Measurements from ENCODE around the gene TULP4.
"Not testable (repeated sequence)": the region's sequence is repeated elsewhere in the genome, so short reads cannot be mapped to it uniquely, and the experiment has no call there.

Gene TULP4

DNA sequence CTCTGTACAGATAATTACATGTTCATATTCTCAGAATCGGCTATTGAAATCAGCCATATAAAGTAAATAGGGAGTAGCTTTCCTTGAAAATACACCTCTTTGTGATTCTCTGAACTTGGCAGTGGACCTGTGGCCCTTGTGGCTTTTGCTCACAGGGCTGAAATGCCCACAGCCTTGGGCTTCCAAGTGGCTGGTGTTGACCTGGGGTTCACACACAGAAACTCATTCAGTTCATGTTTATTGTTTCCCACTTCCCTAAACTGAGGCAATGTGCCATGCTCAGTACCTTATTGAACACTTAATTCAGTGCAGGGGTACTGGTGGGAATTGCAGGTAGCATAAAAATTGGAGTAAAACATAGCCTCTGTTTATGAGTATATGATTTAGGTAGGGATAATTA is 19.1 kb upstream of the TULP4 start:
- peak; percentile 35 for DNase-seq (ENCODE audit: low read depth)
- TF ChIP-seq, protein P1, sequence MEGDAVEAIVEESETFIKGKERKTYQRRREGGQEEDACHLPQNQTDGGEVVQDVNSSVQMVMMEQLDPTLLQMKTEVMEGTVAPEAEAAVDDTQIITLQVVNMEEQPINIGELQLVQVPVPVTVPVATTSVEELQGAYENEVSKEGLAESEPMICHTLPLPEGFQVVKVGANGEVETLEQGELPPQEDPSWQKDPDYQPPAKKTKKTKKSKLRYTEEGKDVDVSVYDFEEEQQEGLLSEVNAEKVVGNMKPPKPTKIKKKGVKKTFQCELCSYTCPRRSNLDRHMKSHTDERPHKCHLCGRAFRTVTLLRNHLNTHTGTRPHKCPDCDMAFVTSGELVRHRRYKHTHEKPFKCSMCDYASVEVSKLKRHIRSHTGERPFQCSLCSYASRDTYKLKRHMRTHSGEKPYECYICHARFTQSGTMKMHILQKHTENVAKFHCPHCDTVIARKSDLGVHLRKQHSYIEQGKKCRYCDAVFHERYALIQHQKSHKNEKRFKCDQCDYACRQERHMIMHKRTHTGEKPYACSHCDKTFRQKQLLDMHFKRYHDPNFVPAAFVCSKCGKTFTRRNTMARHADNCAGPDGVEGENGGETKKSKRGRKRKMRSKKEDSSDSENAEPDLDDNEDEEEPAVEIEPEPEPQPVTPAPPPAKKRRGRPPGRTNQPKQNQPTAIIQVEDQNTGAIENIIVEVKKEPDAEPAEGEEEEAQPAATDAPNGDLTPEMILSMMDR (IDR thresholded peaks at IDR 0.05; ENCODE audit: insufficient read depth, low read depth, low read length, missing control alignments): no peak
- no peak overlapping the region for H3K4me3 ChIP-seq (ENCODE audit: low read depth, low read length)

DNA sequence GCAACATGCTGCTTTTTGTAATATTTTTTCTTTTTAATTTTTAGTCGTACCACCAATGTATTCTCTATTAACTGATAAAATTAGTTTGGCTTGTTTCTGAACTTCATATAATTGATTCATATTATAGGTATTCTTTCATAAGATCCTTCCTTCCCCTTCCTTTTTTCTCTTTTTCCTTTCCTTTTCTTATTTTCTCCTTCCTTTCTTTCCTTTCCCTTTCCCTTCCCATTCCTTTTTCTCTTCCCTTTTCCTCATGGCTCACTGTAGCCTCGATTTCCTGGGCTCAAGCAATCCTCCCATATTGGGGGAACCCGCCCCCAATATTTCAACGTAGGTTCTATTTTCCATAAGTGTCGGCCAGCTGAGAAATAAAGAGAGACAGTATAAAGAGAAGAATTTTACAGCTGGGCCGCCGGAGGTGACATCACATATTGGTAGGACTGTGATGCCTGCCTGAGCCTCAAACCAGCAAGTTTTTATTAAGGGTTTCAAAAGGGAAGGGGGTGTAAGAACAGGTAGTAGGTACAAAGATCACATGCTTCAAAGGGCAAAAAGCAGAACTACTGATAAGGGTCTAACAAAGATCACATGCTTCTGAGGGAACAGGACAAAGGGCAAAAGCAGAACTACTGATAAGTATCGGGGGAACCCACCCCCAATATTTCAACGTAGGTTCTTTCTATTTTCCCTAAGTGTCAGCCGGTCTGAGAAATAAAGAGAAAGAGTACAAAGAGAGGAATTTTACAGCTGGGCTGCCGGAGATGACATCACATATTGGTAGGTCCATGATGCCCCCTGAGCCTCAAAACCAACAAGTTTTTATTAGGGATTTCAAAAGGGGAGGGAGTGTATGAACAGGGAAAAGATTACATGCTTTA is 16.1 kb upstream of the TULP4 start:
- H3K4me3 ChIP-seq (ENCODE audit: low read depth, low read length); DNase-seq (ENCODE audit: low read depth): not testable (repeated sequence)

DNA sequence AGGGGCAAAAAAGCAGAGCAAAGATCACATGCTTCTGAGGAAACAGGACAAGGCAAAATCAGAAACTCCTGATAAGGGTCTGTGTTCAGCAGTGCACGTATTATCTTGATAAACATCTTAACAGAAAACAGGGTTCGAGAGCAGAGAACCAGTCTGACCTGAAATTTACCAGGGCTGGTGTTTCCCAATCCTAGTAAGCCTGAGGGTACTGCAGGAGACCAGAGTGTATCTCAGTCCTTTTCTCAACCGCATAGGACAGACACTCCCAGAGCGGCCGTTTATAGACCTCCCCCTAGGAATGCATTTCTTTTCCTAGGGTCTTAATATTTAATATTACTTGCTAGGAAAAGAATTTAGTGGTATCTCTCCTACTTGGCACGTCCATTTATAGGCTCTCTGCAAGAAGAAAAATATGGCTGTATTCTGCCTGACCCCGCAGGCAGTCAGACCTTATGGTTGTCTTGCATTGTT is 15.4 kb upstream of the TULP4 start:
- DNase-seq (ENCODE audit: low read depth); H3K4me3 ChIP-seq (ENCODE audit: low read depth, low read length): not testable (repeated sequence)

DNA sequence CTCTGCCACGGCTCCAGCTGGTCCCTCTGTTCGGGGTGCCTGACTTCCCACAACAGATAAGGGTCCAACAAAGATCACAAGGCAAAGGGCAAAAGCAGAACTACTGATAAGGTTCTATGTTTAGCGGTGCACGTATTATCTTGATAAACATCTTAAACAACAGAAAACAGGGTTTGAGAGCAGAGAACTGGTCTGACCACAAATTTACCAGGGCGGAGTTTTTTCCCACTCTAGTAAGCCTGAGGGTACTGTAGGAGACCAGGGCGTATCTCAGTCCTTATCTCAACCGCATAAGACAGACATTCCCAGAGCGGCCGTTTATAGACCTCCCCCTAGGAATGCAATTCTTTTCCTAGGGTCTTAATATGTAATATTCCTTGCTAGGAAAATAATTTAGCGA is 14.6 kb upstream of the TULP4 start:
- not testable (repeated sequence) for DNase-seq (ENCODE audit: low read depth); H3K4me3 ChIP-seq (ENCODE audit: low read depth, low read length)

DNA sequence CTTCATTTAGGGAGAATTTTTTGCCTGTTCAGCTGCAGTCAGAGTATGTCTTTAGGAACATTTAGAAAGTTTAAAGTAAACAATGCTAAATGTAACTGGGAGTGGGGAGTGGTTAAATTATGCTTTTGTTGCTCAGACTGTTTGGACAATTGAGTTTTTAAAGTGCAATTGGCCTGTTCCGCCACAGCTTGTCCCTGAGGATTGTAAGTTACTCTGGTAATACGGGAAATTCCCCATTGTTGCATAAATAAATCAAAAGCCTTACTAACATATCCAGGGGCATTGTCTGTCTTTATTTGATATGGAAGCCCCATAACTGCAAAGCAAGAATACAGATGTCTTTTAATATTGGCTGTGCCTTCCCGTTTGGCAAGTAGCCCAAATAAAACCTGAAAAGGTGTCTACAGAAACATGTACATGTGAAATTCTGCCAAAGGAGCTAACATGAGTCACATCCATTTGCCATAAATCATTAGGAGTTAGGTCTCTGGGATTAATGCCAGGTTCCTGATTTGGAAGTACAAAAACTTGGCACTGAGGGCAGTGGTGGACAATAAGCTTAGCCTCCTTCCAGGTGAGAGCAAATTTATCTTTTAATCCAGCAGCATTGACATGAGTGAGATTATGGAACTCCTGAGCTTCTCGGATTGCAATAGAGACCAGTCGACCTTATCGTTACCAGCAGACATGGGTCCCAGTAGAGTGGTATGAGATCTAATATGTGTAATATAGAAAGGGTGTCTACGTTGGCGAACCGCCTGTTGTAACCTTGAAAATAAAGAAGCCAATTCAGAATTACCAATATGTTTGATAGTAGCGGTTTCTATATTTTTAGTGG is 11.7 kb upstream of the TULP4 start:
- not testable (repeated sequence) for DNase-seq (ENCODE audit: low read depth); H3K4me3 ChIP-seq (ENCODE audit: low read depth, low read length)

DNA sequence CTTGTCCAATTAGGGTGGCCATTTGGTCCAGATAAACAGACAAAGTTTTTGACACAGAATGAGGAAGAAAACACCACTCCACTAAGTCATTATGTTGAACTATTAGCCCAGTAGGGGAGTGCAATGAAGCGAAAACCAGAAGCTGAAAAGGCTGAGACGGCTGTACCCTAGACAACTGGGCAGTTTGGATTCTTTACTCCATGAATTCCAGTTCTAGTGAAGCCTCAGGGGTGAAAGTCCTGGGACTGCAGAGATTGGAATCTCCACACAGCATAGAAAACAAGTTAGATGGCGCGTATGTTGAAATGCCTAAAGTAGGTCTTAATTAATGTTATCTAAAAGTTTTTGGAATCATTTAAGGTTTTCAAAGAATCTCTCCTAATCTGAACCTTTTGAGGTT is 10.7 kb upstream of the TULP4 start:
- H3K4me3 ChIP-seq (ENCODE audit: low read depth, low read length); DNase-seq (ENCODE audit: low read depth): not testable (repeated sequence)

DNA sequence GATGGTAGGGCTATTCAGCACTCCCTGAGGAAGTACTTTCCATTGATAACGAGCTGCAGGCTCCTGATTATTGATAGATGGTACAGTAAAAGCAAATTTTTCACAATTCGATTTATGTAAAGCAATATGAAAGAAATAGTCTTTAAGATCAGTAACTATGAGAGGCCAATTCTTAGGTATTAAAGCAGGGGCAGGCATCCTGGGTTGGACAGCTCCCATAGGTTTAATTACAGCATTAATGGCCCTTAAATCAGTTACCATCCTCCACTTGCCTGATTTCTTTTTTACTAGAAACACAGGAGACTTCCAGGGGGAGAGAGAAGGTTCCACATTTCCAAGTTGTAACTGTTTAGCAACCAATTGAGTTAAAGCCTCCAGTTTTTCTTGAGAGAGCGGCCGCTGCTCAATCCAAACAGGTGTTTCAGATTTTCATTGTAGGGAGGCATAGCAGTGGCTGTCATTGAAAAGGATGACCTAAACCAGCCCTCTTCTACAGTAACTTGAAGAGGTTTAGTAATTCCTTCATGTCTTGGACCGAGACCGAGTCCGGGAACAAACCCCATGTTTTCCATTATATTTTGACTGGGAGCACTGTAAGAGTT is 10.0 kb upstream of the TULP4 start:
- not testable (repeated sequence) for H3K4me3 ChIP-seq (ENCODE audit: low read depth, low read length); DNase-seq (ENCODE audit: low read depth)

DNA sequence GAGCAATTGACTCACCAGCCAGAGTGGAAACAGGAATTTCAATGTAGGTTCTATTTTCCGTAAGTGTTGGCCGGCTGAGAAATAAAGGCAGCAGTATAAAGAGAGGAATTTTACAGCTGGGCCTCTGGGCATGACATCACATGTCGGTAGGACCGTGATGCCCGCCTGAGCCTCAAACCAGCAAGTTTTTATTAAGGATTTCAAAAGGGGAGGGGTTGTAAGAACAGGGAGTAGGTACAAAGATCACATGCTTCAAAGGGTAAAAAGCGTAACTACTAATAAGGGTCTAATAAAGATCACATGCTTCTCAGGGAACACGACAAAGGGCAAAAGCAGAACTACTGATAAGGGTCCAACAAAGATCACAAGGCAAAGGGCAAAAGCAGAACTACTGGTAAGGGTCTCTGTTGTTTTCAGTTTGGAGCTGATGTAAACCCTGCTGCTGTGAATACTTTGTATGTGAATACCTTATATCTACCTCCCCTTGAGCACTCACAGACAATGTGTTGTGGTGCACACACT is 9.0 kb upstream of the TULP4 start:
- H3K4me3 ChIP-seq (ENCODE audit: low read depth, low read length): no peak overlapping the region
- TF ChIP-seq, protein P1 (IDR thresholded peaks at IDR 0.05; ENCODE audit: insufficient read depth, low read depth, low read length, missing control alignments): no peak
- no peak for DNase-seq (ENCODE audit: low read depth)

DNA sequence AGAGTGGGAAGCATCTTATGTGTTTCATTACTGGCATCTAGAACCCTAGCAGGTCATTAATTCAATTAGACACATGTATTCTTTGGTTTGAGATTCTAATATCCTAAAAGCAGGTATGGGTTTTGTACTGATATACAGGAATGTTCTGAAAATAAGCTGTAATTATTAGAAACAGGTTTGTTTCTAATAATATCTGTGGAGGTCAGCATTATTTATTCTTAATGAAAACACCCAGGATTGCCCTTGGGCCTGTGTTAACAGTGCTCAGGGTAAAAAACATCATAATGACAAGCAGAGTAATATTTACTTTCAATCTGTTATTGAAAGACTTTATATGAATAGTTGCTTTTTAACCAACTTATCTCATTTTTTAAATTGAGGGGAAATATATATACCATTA is 8.0 kb upstream of the TULP4 start:
- no peak for DNase-seq (ENCODE audit: low read depth)
- no peak overlapping the region for H3K4me3 ChIP-seq (ENCODE audit: low read depth, low read length)
- TF ChIP-seq, protein P1 (IDR thresholded peaks at IDR 0.05; ENCODE audit: insufficient read depth, low read depth, low read length, missing control alignments): no peak

DNA sequence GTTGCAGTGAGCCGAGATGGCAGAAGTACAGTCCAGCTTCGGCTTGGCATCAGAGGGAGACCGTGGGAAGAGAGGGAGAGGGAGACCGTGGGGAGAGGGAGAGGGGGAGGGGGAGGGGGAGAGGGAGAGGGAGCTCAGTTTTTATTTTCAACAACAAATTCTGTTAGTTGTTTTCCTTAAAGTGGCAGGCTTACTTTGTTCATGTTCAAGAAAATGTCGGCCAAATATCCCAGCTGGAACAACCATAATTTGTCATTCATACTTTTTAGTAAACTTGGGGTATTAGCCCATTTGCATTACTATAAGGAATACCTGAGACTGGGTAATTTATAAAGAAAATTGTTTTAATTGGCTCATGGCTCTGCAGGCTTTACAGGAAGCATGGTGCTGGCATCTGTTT is 2.5 kb upstream of the TULP4 start:
- no peak overlapping the region for H3K4me3 ChIP-seq (ENCODE audit: low read depth, low read length)
- TF ChIP-seq, protein P1 (IDR thresholded peaks at IDR 0.05; ENCODE audit: insufficient read depth, low read depth, low read length, missing control alignments): no peak

More for the DNA sequence above, 2.5 kb upstream of the TULP4 start:
- DNase-seq (ENCODE audit: low read depth): no peak

All from GM12865 (cell line).